Measurements from ENCODE around the gene SLITRK6.

DNA sequence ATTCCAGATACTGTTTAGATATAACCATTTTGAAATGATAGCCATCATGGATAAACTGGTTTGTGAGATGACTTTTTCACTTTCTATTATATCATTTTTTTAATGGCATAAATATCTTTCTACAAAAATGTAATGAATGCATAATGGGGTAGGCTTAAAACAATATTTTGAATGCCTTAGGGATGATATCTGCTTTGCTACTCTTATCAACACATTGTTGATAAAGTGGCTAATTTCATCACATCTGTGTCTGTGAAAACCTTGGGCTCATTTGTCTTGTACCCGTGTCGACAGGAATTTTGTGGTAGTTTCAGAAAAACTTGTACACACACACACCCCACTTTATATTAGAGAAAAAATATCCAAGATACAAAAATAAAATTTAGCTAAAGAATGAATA lies 44.1 kb downstream of the SLITRK6 start:
- TF ChIP-seq CTCF (IDR thresholded peaks at IDR 0.05) (no peak), POLR2A (IDR thresholded peaks at IDR 0.05) (no peak)

Data from Peyer's patch (tissue), 4 donors.